Measurements from ENCODE around the gene MAT1A.

MAT1A gene

GRCh38 chr10:80281784-80282765, 7.4 kb downstream of the MAT1A start:
- DNase-seq: no peak

DNA sequence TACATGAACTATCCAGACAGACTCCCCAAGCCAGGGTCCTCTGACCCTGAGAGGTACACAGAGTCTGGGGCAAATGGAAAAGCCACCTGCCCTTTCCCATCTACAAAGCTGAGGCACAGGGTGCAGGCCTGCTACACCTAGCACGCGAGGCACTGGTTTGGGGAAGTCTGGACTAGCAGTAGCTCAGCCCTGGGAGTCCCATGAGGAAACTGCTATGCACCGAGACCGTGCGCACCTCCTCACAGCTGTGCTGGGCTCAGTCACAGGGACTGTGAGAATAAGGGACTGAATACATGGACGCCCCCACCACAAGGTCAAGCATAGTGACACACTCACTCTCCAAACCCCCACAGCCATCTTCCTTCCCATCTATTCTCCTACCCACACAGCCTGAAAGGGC, 8.2 kb downstream of the MAT1A start:
- no peak for DNase-seq

DNA sequence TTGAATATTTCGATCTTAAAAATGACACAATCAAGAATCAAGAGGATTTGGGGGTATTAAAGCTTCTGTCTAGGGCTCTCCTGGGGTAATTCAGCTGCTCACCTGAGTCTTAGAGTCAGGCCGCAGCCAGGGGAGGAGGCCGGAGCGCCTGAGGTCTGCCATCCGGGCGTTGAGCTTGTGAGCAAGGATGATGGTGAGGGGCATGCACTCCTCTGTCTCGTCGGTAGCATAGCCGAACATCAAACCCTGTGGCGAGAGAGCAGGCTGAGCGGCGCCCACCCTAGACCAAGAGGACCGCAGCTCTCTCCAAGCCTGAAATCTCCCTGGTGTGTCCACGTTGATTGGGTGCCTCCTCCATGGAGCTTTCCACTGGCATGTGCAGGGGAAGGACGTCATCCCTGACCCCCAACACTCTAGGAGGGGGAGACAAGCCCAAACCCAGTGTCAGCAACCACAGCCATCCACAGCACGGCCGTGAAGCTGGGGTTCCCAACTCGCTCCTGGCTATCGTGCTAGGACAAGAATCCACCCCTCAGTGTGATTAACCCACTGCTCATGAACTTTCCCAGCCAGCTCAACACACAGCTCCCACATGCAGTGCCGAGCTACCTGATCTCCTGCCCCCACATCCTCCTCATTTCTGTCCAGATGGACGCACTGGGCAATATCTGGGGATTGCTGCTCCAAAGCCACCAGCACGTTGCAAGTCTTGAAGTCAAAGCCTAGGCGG, 9.2 kb downstream of the MAT1A start:
- DNase-seq: no peak

GRCh38 chr10:80279146-80279545, 10.3 kb downstream of the MAT1A start:
- DNase-seq: no peak

- no peak for DNase-seq
These were observed 11.0 kb downstream of the MAT1A start for GRCh38 chr10:80278480-80278879.

- DNase-seq: no peak
These were observed 11.7 kb downstream of the MAT1A start for GRCh38 chr10:80277567-80278250.

DNA sequence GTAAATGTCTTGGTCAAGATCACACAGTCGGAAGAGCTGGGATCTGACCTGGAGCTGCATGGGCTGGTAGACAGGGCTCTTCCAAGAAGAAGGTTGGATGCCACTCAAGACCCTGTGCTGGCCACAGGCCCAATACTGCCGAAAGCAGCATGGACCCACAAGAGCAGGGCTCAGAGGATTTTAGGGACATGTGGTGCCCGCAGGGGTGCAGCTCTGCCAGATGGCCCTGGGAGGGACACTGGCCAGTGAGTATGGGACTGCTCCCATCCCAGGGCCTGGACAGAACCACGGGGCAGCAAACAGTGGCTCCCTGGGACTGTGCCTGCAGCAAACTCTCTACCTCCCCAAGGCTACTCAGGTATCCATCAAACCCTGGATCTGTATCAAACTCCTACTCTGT, 12.4 kb downstream of the MAT1A start:
- no peak for DNase-seq

DNA sequence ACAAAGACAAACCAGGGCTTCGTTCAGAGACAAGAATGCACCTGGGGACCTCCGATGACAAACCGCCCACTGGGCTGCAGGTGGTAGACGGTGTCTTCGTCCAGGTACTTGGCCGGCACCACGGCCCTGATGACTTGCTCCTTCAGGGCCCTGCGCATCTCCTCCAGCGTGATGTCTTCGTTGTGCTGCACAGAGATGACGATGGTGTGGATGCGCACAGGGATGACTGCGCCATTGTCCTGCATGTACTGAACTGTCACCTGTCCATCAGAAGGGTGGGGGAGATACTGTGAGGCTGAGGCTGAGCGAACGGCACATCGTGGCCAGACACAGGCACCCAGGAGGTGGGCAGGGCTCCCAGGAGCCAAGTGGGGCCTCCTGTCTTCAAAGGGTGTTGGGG, 13.1 kb downstream of the MAT1A start:
- no peak for DNase-seq

DNA sequence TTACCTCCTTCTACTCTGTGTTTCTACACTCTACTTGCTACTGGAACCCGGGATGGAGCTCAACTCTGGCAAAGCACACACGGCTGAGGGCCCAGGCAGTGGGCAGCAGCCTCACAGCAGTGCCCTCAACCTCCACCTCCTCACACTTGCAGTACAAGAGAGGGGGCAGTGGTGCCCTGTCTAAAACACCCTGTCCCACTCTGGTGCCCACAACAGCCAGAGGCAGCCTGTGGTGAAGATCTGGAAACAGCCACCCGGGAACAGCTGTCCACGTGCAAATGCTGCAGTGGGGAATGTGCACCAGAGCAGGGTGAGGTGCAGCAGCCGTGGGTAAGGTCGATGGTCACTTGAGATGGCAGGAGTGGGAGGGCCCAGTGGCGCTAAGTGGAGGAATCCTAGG, 13.7 kb downstream of the MAT1A start:
- no peak for DNase-seq

GRCh38 chr10:80275135-80275498, 14.3 kb downstream of the MAT1A start:
- no peak for DNase-seq

DNA sequence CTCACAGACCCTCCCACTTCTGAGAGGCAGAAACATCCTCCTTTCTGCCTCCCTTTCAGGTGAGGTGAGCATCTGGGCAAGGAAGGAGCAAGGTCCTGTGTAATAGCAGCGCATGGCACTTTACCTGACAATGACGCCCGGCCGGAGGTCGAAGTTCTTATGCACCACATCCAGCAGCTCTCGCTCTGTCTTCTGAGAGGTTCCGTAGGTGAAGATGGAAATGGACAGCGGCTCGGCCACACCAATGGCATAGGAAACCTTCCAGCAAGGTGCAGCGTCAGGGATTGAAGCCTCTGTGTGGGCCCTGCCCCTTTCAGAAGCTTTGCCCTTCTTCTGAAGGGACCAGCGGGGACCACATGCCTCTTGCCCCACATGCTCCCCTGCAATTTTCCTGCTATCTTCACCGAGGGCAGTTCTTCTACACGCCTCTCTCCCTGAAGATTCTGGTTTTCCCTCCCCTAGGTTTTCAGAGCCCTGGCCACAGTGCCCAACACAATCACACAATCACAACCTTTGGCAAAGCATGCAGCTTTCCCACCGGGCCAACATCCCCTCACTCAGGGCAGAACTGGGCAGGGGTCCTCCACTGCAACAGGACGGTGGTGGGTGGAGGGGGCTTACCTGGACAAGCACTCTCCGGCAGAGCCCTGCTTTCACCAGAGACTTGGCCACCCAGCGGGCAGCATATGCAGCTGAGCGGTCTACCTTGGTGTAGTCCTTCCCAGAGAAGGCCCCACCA, 14.9 kb downstream of the MAT1A start:
- DNase-seq: no peak

GRCh38 chr10:80273523-80274170, 15.8 kb downstream of the MAT1A start:
- DNase-seq: no peak

DNA sequence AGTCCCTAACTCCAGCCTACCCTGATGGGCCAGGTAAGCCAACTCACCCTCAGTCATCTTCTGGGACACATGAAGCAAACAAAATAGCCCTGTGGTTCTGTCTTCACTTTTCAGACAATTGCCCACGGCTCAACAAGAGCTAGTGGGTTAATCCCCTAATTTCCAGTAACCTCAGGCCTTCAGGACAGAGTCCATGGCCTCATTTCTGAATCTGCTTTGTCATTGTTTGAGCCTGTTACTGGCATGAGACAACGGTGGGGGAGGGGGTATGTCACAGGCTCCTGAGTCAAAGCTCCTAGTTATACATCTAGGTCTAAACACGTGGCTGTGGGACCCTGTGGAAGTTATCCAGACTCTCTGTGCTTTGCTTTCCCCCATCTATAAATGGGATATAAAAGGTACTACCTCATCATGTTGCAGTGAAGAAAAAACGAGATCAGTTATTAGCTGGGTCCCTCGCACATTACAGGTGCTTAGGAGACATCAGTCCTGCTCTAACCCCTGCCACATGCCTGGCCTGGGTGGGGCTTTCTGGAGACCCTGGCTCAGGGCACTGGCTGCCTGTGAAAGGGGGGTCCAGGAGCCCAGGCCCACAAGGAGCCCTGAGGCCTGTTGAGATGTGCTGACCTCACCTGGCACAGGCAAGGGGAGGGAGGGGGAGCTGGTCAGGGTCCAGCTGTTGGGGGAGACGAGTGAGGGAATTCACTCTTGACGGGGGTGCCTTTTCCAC, 16.5 kb downstream of the MAT1A start:
- DNase-seq: no peak

DNA sequence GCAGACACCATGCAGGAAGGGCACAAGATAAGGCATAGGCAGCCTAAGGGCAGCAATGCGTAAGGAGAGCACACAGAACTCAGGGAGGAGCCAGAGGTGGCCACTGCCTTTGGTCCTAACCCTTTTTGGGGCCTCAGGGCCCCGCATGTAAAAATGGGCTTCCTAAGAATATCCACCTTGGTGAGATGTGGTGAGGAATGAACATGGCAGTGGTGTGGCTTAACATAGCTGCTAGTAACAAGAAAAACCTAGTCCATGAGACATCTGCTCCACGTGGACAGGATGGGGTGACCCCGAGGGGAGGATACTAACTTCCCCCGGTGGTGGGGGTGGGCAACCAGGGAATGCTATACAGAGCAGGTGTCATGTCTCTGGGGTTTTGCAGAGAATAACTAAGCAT, 18.0 kb downstream of the MAT1A start:
- DNase-seq: no peak

DNA sequence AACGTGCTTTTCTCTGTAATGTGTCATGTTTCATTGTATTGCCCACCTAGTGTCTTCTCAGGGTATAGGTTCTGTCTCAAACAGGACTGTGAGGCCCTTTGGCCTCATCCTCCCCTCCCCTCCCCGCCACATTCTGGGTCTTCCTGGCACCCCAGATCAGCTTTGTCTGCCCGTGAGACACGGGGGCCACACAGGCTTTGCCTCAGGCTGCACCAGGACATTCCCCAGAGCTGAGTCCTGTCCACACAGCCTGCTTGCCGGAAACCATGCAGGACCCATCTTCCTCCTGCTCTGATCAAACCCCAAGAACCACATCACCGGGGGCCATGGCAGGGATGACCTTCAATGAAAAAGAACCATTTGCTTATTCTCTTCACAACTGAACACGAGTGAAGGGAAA, 18.6 kb downstream of the MAT1A start:
- no peak for DNase-seq

- DNase-seq: no peak
These were observed 20.4 kb downstream of the MAT1A start for GRCh38 chr10:80268938-80269588.

GRCh38 chr10:80268266-80268665, 21.2 kb downstream of the MAT1A start:
- DNase-seq: no peak

- no peak for DNase-seq
These were observed 23.0 kb downstream of the MAT1A start for GRCh38 chr10:80266513-80266863.

DNA sequence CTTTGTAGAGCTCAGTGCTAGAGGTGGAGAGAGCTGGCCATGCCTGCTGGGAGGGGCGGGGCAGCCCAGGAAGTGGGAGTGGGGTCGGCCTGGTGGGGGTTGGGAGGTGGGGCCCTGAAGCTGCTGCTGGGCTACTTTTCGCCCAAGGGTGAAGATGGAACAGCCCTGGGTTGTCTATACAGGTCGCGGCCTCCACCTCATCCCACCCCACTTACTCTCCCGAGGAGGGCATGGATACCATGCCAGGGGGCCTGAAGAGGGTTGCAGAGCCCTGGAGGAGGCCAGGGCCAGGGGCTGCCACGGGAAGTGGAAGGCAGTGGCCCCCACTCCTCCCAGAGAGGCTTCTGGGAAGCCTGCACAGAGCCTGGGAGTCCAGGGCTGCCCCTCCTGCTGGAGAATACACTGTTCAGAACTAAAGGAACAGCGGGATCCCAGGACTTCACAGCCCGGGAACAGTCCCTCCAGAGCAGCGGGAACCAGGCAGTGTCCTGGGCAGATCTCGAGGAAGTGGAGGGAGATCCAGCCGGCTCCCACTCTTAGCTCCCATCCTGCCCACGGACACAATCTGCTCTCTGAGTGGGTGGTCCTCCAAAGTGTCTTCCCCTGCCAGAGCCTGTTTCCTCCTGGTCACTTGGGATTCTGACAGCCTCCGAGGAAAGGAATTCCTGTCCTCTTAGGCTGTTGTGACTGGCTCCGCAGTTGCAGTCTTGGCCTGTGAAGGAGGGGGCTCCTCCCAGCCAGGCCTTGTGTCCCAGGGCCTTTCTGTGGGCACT, 23.5 kb downstream of the MAT1A start:
- DNase-seq: no peak

All from activated effector memory CD4-positive, alpha-beta T cell treated with anti-CD3 and anti-CD28 coated beads, Interleukin-2, amount 50 U/mL, for 16 hours (primary cell).